Thoracic aorta (tissue), 2 donors: ENCODE results near the gene CLSTN2. TPM values are rescaled to one million over a fixed set of nuclear protein-coding genes. Genes with fewer than 3 reads are reported as not detected.

Experiments used
- ATAC-seq: fragments of 150-250 bp; one replicate; pipeline ENCODE4 v1.8.0; 2017; ENCODE audit warnings: low read depth; ENCODE audit not compliant: insufficient number of reproducible peaks, low FRiP score
- DNase-seq: peaks from one replicate; pipeline ENCODE4 v3.0.0-alpha.2; 2020; ENCODE audit warnings: low spot score
- H3K27ac ChIP-seq, 2 donors: fragments of 200-600 bp; sonication (generic); 1 replicate in 1 of 2; 2 replicates in 1 of 2; pipeline ENCODE4 v1.5.1; 2016; ENCODE audit warnings: mild to moderate bottlenecking in 2 of 2, moderate library complexity in 2 of 2
- H3K27me3 ChIP-seq: fragments of 200-600 bp; sonication (generic); replicated peaks from 2 replicates; pipeline ENCODE4 v1.6.0; 2016; ENCODE audit warnings: mild to moderate bottlenecking; ENCODE audit not compliant: insufficient read depth
- H3K36me3 ChIP-seq: fragments of 200-600 bp; sonication (generic); one replicate; pipeline ENCODE4 v1.5.1; 2016
- H3K4me1 ChIP-seq, 2 donors: fragments of 200-600 bp; sonication (generic); 1 replicate in 1 of 2; 2 replicates in 1 of 2; pipeline versions ENCODE4 v1.5.1 to v1.6.0; 2016; ENCODE audit warnings: low read depth in 2 of 2, mild to moderate bottlenecking in 1 of 2; ENCODE audit not compliant: control insufficient read depth in 1 of 2
- H3K4me3 ChIP-seq: fragments of 200-600 bp; sonication (generic); 2 replicates; pipeline ENCODE4 v1.5.1; 2016; ENCODE audit warnings: mild to moderate bottlenecking
- H3K9me3 ChIP-seq: fragments of 200-600 bp; sonication (generic); 2 replicates; pipeline ENCODE4 v1.5.1; 2016
- total RNA-seq, 2 donors: library from RNA; depleted of rRNA; stranded (reverse); fragments of >200 nt; gene quantifications; one replicate each; pipeline versions ENCODE4 v1.1.0 to v1.2.3, GENCODE V29; 2016
- TF ChIP-seq, protein P1 (sequence below): fragments of 200-600 bp; sonication (generic); IDR thresholded peaks from one replicate; pipeline ENCODE4 v1.5.1; 2019; ENCODE audit warnings: antibody characterized with exemption

CLSTN2 gene
- total RNA-seq, 2 donors from 2014 or later: 7.6 to 15.7 TPM

DNA sequence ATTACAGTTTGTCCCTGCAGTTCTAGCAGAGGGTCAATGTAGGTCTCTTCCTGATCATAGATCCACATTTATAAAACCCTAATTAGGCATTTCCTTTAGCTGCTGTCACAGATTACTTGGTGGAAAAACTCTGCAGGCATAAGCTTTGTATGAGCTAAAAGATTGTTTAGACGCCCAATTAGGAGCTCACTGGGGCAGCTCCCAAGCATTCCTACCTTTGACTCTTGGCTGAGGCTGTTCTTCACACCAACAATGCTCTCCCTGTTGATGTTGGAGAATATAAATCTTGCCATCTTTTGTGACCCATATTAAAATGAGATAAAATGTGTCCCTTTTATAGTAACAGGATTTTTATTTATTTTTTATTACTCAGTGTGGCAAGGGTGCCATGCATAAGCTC, 594.6 kb downstream of the CLSTN2 start:
- no peaks in the 10 kb centered on the region for H3K36me3 ChIP-seq
- ATAC-seq (no peak), DNase-seq (no peak)
- no peaks in the 10 kb centered on the region for H3K27me3 ChIP-seq
- no peak overlapping the region for H3K4me3 ChIP-seq
- H3K27ac ChIP-seq: no peak overlapping the region
- TF ChIP-seq, protein P1, sequence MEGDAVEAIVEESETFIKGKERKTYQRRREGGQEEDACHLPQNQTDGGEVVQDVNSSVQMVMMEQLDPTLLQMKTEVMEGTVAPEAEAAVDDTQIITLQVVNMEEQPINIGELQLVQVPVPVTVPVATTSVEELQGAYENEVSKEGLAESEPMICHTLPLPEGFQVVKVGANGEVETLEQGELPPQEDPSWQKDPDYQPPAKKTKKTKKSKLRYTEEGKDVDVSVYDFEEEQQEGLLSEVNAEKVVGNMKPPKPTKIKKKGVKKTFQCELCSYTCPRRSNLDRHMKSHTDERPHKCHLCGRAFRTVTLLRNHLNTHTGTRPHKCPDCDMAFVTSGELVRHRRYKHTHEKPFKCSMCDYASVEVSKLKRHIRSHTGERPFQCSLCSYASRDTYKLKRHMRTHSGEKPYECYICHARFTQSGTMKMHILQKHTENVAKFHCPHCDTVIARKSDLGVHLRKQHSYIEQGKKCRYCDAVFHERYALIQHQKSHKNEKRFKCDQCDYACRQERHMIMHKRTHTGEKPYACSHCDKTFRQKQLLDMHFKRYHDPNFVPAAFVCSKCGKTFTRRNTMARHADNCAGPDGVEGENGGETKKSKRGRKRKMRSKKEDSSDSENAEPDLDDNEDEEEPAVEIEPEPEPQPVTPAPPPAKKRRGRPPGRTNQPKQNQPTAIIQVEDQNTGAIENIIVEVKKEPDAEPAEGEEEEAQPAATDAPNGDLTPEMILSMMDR: no peak
- no peaks in the 10 kb centered on the region for H3K9me3 ChIP-seq
- no peaks in the 10 kb centered on the region for H3K4me1 ChIP-seq

DNA sequence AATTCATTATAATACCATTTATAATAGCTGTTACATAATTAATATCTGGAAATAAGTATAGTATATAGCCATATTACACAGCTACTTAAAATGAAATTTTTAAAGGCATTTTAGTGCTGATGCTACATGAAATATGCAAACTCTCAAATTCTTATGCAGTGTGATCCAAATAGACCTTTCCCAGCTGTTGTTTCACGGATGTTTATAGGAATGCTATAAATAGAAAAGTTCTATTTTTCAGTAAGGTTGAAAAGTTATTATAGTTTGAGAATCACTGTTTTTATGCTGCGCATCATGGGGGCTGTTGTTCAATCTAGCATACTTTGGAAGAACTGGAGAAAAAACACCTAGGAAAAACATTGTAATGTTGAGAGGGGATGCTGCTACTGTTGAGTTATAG, 595.1 kb downstream of the CLSTN2 start:
- Histone ChIP-seq H3K9me3 (no peaks in the 10 kb centered on the region), H3K36me3 (no peaks in the 10 kb centered on the region), H3K4me3 (no peak overlapping the region), H3K27me3 (no peaks in the 10 kb centered on the region), H3K4me1 (no peaks in the 10 kb centered on the region), H3K27ac (no peak overlapping the region)
- ATAC-seq (no peak), DNase-seq (no peak)
- TF ChIP-seq, protein P1: no peak

DNA sequence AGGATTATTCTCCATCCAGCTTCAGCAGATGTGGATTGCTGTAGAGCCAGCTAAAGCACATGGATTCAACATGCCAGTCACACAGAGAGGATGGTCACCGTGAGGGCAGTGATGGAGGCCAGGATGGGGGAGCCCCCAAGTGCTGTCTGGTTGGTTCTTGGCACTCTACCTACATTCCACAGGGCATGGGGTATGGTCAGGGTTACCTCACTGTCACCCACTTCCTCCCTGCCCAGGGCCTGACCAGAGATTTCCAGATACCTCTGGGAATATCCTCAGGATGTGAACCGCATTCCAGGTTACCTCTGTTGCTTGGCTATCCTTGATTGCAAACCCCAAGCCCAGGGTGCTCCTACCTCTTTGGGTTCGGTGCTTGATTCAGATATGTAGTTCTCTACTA, 595.6 kb downstream of the CLSTN2 start:
- no peak for ATAC-seq

DNA sequence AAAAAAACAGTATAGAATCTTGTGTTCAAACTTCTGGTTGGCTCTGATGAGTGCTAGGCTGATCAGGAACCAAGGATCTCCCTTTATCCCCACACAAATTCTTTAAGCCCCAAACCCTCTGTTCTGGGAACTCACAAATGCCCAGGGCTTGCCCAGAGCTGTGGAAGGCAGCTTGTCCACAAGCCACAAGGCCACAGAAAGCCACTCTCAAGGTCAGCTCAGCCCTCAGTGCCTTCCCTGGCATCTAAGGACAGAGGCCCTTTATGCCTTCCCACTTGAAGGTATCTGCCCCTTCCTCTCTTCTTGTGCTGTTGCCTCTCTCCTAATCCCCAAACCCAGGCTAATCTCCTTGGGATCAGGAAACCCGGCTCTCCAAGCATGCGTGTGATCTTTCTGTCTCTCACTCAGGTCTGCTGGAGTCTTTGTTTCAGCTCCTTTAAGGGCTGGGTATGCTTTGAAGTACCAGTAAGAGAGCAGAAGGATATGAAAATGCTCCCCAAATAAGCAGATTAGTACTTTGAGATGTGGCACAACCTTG, 597.9 kb downstream of the CLSTN2 start:
- Histone ChIP-seq H3K27me3 (no peaks in the 10 kb centered on the region), H3K9me3 (no peaks in the 10 kb centered on the region), H3K4me3 (no peak overlapping the region), H3K4me1 (no peaks in the 10 kb centered on the region), H3K36me3 (no peaks in the 10 kb centered on the region), H3K27ac (no peak overlapping the region)
- TF ChIP-seq, protein P1: no peak
- ATAC-seq (no peak), DNase-seq (no peak)

More for the DNA sequence above, 595.6 kb downstream of the CLSTN2 start:
- H3K4me3 ChIP-seq: no peak overlapping the region
- H3K4me1 ChIP-seq: no peaks in the 10 kb centered on the region
- DNase-seq: no peak
- H3K9me3 ChIP-seq: no peaks in the 10 kb centered on the region
- TF ChIP-seq, protein P1: no peak
- no peaks in the 10 kb centered on the region for H3K36me3 ChIP-seq
- H3K27ac ChIP-seq: no peak overlapping the region
- H3K27me3 ChIP-seq: no peaks in the 10 kb centered on the region

DNA sequence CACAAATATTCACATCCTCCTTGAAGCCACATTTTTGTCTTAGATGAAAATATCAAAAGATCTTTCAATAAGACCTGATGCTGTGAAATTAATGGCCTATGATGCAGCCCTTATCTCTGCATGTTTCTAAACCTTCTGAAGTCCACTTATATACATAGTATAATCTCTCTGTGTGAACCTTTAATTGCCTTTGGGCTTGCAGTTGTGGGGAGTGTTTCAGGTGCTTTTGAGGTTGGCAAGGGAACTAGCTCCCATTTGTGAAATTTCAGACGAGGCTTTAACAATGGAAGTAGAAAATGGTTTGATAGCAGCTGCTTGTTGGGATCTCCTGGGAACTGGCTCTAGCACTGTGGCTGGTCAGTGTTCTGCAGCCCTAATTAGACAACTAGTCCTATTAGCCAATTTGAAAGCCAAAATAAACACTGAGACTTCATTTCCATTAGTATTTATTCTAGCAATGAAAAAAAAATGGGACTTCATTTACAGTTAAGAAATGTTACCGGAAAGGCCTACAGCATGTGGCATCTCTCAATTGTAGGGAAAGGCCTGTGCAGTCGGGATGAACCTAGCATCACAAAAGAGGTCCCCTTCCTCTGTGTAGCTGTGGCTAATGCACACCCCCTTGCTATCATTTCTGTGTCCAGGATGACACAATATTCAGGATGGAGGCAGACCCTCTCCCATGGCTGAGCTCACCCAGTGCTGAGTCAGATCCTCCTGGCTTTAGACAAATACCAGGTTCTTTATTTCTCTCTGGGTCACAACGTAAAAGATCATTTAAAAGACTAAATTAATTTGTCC, 602.1 kb downstream of the CLSTN2 start:
- no peak overlapping the region for H3K4me3 ChIP-seq
- no peaks in the 10 kb centered on the region for H3K9me3 ChIP-seq
- no peak overlapping the region for H3K27ac ChIP-seq
- H3K36me3 ChIP-seq: no peaks in the 10 kb centered on the region
- ATAC-seq: no peak
- TF ChIP-seq, protein P1: no peak
- DNase-seq: no peak
- no peaks in the 10 kb centered on the region for H3K4me1 ChIP-seq
- no peaks in the 10 kb centered on the region for H3K27me3 ChIP-seq
